HEK293T (cell line): ENCODE results near the gene CAPN12.
A peak's percentile ranks its signal among the peaks of the same experiment; 100 is the strongest.

Experiments used
- CTCF ChIA-PET: fragments of 350-600 bp; formaldehyde crosslinking; extraction: SDS; loops from one replicate; lab custom pipeline; 2021; ENCODE audit warnings: antibody characterized with exemption, inconsistent platforms; lab: Yijun Ruan, JAX
- POLR2A ChIA-PET: fragments of 350-600 bp; formaldehyde crosslinking; extraction: SDS; loops from one replicate; lab custom pipeline; 2020; ENCODE audit warnings: antibody characterized with exemption, inconsistent platforms; lab: Yijun Ruan, JAX
- DNase-seq: peaks from one replicate; pipeline ENCODE4 v3.0.0; 2012; ENCODE audit warnings: mixed read lengths; ENCODE audit errors: extremely low spot score
- ARNT ChIP-seq: fragments of 450-650 bp; IDR thresholded peaks from 2 replicates; pipeline ENCODE4 v1.6.1; 2017; ENCODE audit warnings: mild to moderate bottlenecking
- BHLHE40 ChIP-seq: fragments of 450-650 bp; IDR thresholded peaks from 2 replicates; pipeline ENCODE4 v1.6.1; 2016; ENCODE audit warnings: mild to moderate bottlenecking, moderate library complexity, borderline replicate concordance
- CTBP1 ChIP-seq: fragments of 450-650 bp; IDR thresholded peaks from 2 replicates; pipeline ENCODE4 v1.6.1; 2016; ENCODE audit warnings: borderline replicate concordance
- ELF4 ChIP-seq: fragments of 450-650 bp; IDR thresholded peaks from 2 replicates; pipeline ENCODE4 v1.6.1; 2017; ENCODE audit warnings: antibody characterized with exemption
- FOXA1 ChIP-seq: fragments of 450-650 bp; IDR thresholded peaks from 2 replicates; pipeline ENCODE4 v1.6.1; 2016; ENCODE audit warnings: mild to moderate bottlenecking
- FOXK2 ChIP-seq: fragments of 450-650 bp; IDR thresholded peaks from 2 replicates; pipeline ENCODE4 v1.6.1; 2016; ENCODE audit warnings: mild to moderate bottlenecking
- FOXM1 ChIP-seq: fragments of 450-650 bp; IDR thresholded peaks from 2 replicates; pipeline ENCODE4 v1.6.1; 2017; ENCODE audit warnings: mild to moderate bottlenecking, borderline replicate concordance
- HDGF ChIP-seq: fragments of 450-650 bp; IDR thresholded peaks from 2 replicates; pipeline ENCODE4 v1.6.1; 2017; ENCODE audit warnings: antibody characterized with exemption, borderline replicate concordance
- L3MBTL2 ChIP-seq: fragments of 450-650 bp; conservative IDR thresholded peaks from 2 replicates; pipeline ENCODE4 v1.6.1; 2016; ENCODE audit warnings: mild to moderate bottlenecking
- LEF1 ChIP-seq: fragments of 450-650 bp; IDR thresholded peaks from 2 replicates; pipeline ENCODE4 v1.6.1; 2017; ENCODE audit warnings: mild to moderate bottlenecking, borderline replicate concordance
- NFRKB ChIP-seq: fragments of 450-650 bp; IDR thresholded peaks from 2 replicates; pipeline ENCODE4 v1.6.1; 2016; ENCODE audit warnings: mild to moderate bottlenecking, moderate library complexity
- PKNOX1 ChIP-seq: fragments of 450-650 bp; IDR thresholded peaks from 2 replicates; pipeline ENCODE4 v1.6.1; 2016
- SP1 ChIP-seq: fragments of 450-650 bp; IDR thresholded peaks from 2 replicates; pipeline ENCODE4 v1.6.1; 2017
- SUZ12 ChIP-seq: fragments of 450-650 bp; IDR thresholded peaks from 2 replicates; pipeline ENCODE4 v1.6.1; 2016; ENCODE audit warnings: mild to moderate bottlenecking
- TARDBP ChIP-seq: fragments of 450-650 bp; IDR thresholded peaks from 2 replicates; pipeline ENCODE4 v1.6.1; 2016
- ZNF384 ChIP-seq: fragments of 450-650 bp; IDR thresholded peaks from 2 replicates; pipeline ENCODE4 v1.6.1; 2016

CAPN12 gene

GRCh38 chr19:38687837-38688378 lies 56.4 kb downstream of the CAPN12 start:
- TF ChIP-seq ELF4 (no peak), NFRKB (no peak), SUZ12 (no peak), FOXK2 (no peak), L3MBTL2 (no peak), FOXM1 (no peak), CTBP1 (no peak), LEF1 (no peak), TARDBP (no peak), BHLHE40 (no peak), ZNF384 (no peak), SP1 (no peak), PKNOX1 (no peak), FOXA1 (no peak), HDGF (no peak)
- no peak for DNase-seq
- POLR2A ChIA-PET = no interaction called here
- CTCF ChIA-PET = no interaction called here

- DNase-seq = no peak
- ChIA-PET CTCF (interaction anchor here (0.5 to 0.7 kb wide), 3 partner anchors 18 to 171 kb away, joined by 3 read pairs; no protein-coding TSS in a partner anchor), POLR2A (interaction anchor here (0.6 kb wide), 1 partner anchor 21 kb away, joined by 4 read pairs; no protein-coding TSS in a partner anchor)
- no peak for TF ChIP-seq ELF4
- TF ChIP-seq BHLHE40 = no peak
- no peak for TF ChIP-seq LEF1
- TF ChIP-seq FOXK2 = no peak
- no peak for TF ChIP-seq FOXA1
- TF ChIP-seq TARDBP = no peak
- no peak for TF ChIP-seq FOXM1
- TF ChIP-seq SUZ12 = no peak
- TF ChIP-seq NFRKB = no peak
These were observed 57.8 kb downstream of the CAPN12 start for GRCh38 chr19:38686530-38686888.

- no peak for TF ChIP-seq ZNF384
- no peak for TF ChIP-seq SUZ12
- TF ChIP-seq FOXM1 = no peak
- DNase-seq = peak; percentile 59
- ChIA-PET CTCF (interaction anchor here (0.6 to 0.7 kb wide), 2 partner anchors 19 to 124 kb away, joined by 3 read pairs; no protein-coding TSS in a partner anchor), POLR2A (interaction anchor here (0.6 kb wide), 1 partner anchor 21 kb away, joined by 4 read pairs; no protein-coding TSS in a partner anchor)
These were observed 58.4 kb downstream of the CAPN12 start for GRCh38 chr19:38685666-38686529.

- ChIA-PET POLR2A (no interaction called here), CTCF (no interaction called here)
- no peak for TF ChIP-seq HDGF
- TF ChIP-seq FOXK2 = no peak
- no peak for TF ChIP-seq FOXM1
- no peak for TF ChIP-seq PKNOX1
- TF ChIP-seq SUZ12 = no peak
- TF ChIP-seq ZNF384 = no peak
- no peak for TF ChIP-seq L3MBTL2
- TF ChIP-seq TARDBP = no peak
- no peak for TF ChIP-seq FOXA1
- TF ChIP-seq LEF1 = no peak
- no peak for TF ChIP-seq SP1
- no peak for TF ChIP-seq ARNT
- no peak for TF ChIP-seq BHLHE40
- no peak for TF ChIP-seq NFRKB
- no peak for TF ChIP-seq CTBP1
- no peak for TF ChIP-seq ELF4
- no peak for DNase-seq
These were observed 59.2 kb downstream of the CAPN12 start for GRCh38 chr19:38684862-38685665.

- CTCF ChIA-PET = no interaction called here
- POLR2A ChIA-PET = interaction anchor here (1.2 to 1.3 kb wide), 2 partner anchors 13 to 37 kb away, joined by 3 to 9 read pairs; partner anchors contain the start of gene ACTN4
- TF ChIP-seq SP1 (no peak), ARNT (no peak), BHLHE40 (no peak), SUZ12 (no peak), CTBP1 (no peak), TARDBP (no peak), PKNOX1 (no peak), FOXA1 (no peak), FOXM1 (no peak), ZNF384 (no peak), LEF1 (no peak), NFRKB (no peak), ELF4 (no peak)
- DNase-seq = peak; percentile 46
These were observed 60.0 kb downstream of the CAPN12 start for GRCh38 chr19:38684078-38684861.
